Measurements from ENCODE around the gene ULK4. TPM values are rescaled to one million over a fixed set of nuclear protein-coding genes. Genes with fewer than 3 reads are reported as not detected.

The ULK4 gene
- total and polyA plus RNA-seq, 7 donors = 2.1 to 18.6 (median 8.9) TPM

- TF ChIP-seq CTCF (IDR thresholded peaks at IDR 0.05) (no peak), EP300 (IDR thresholded peaks at IDR 0.05) (no peak), POLR2A (IDR thresholded peaks at IDR 0.05) (no peak), POLR2AphosphoS5 (IDR thresholded peaks at IDR 0.05) (no peak)
- no peak for DNase-seq
- no peak overlapping the region for H3K4me3 ChIP-seq
- no peaks in the 10 kb centered on the region for H3K36me3 ChIP-seq
- 95 to 96% methylated on average over 5 of the region's 5 CpGs for WGBS, 2 donors
- H3K27ac ChIP-seq = no peak overlapping the region
- no peaks in the 10 kb centered on the region for H3K4me1 ChIP-seq
- no peaks in the 10 kb centered on the region for H3K27me3 ChIP-seq
- H3K9me3 ChIP-seq = no peaks in the 10 kb centered on the region
- intact Hi-C loops (cut with DNase I) = no loop called here
Measured at GRCh38 chr3:41920406-41920965, 41.4 kb downstream of the ULK4 start.

GRCh38 chr3:41915353-41915752 lies 46.5 kb downstream of the ULK4 start:
- H3K9me3 ChIP-seq = no peaks in the 10 kb centered on the region
- WGBS, 2 donors = 24 to 77% methylated on average over 1 of the region's 1 CpG
- no peak for TF ChIP-seq POLR2A (IDR thresholded peaks at IDR 0.05)
- TF ChIP-seq POLR2AphosphoS5 (IDR thresholded peaks at IDR 0.05) = no peak
- TF ChIP-seq EP300 (IDR thresholded peaks at IDR 0.05) = no peak
- no peak for TF ChIP-seq CTCF (IDR thresholded peaks at IDR 0.05)
- intact Hi-C loops (cut with DNase I) = no loop called here
- H3K27me3 ChIP-seq = no peaks in the 10 kb centered on the region
- DNase-seq = no peak
- H3K36me3 ChIP-seq = peaks cover 0 to 4% (median 0%) of the 10 kb centered on the region in 4 donors
- no peak overlapping the region for H3K27ac ChIP-seq
- H3K4me1 ChIP-seq = no peaks in the 10 kb centered on the region
- H3K4me3 ChIP-seq = no peak overlapping the region

GRCh38 chr3:41912280-41912679 lies 49.6 kb downstream of the ULK4 start:
- Histone ChIP-seq H3K9me3 (no peaks in the 10 kb centered on the region), H3K27ac (no peak overlapping the region), H3K36me3 (peaks cover 0 to 9% (median 0%) of the 10 kb centered on the region in 4 donors), H3K4me3 (no peak overlapping the region), H3K27me3 (no peaks in the 10 kb centered on the region), H3K4me1 (no peaks in the 10 kb centered on the region)
- intact Hi-C loops (cut with DNase I) = no loop called here
- no peak for DNase-seq
- TF ChIP-seq POLR2AphosphoS5 (IDR thresholded peaks at IDR 0.05) = no peak
- TF ChIP-seq CTCF (IDR thresholded peaks at IDR 0.05) = no peak
- TF ChIP-seq POLR2A (IDR thresholded peaks at IDR 0.05) = no peak
- TF ChIP-seq EP300 (IDR thresholded peaks at IDR 0.05) = no peak
- 89 to 94% methylated on average over 1 of the region's 1 CpG for WGBS, 2 donors

- DNase-seq = no peak
- Histone ChIP-seq H3K27ac (no peak overlapping the region), H3K4me1 (no peaks in the 10 kb centered on the region), H3K9me3 (no peaks in the 10 kb centered on the region), H3K27me3 (no peaks in the 10 kb centered on the region), H3K4me3 (no peak overlapping the region), H3K36me3 (peaks cover 0 to 14% (median 0%) of the 10 kb centered on the region in 4 donors)
- 92 to 94% methylated on average over 3 of the region's 3 CpGs for WGBS, 2 donors
- TF ChIP-seq POLR2A (IDR thresholded peaks at IDR 0.05) (no peak), POLR2AphosphoS5 (IDR thresholded peaks at IDR 0.05) (no peak)
- intact Hi-C loops (cut with DNase I) = no loop called here
Measured at GRCh38 chr3:41907330-41908073, 54.4 kb downstream of the ULK4 start.

GRCh38 chr3:41900265-41900664 lies 61.6 kb downstream of the ULK4 start:
- H3K27ac ChIP-seq = no peak overlapping the region
- H3K9me3 ChIP-seq = no peaks in the 10 kb centered on the region
- H3K27me3 ChIP-seq = no peaks in the 10 kb centered on the region
- intact Hi-C loops (cut with DNase I) = no loop called here
- no peaks in the 10 kb centered on the region for H3K36me3 ChIP-seq
- no peak overlapping the region for H3K4me3 ChIP-seq
- 71 to 90% methylated on average over 2 of the region's 2 CpGs for WGBS, 2 donors
- TF ChIP-seq POLR2AphosphoS5 (IDR thresholded peaks at IDR 0.05) (no peak), POLR2A (IDR thresholded peaks at IDR 0.05) (no peak), EP300 (IDR thresholded peaks at IDR 0.05) (no peak), CTCF (IDR thresholded peaks at IDR 0.05) (no peak)
- H3K4me1 ChIP-seq = no peaks in the 10 kb centered on the region
- no peak for DNase-seq
